Activated T-helper 2 cell treated with anti-CD3 and anti-CD28 coated beads, Interferon-gamma antibody, Interleukin-2, Interleukin-4, amounts not matched to agents 10 μg/mL and 5 μg/mL and 100 μg/mL, durations not matched to agents 14 hours and 24 hours and 36 hours (primary cell): ENCODE data around the gene SLN. TPM values are rescaled to one million over a fixed set of nuclear protein-coding genes. Genes with fewer than 3 reads are reported as not detected.
"Not testable (repeated sequence)": the region's sequence is repeated elsewhere in the genome, so short reads cannot be mapped to it uniquely, and the experiment has no call there.

Experiments used
- DNase-seq: peaks from one replicate; pipeline ENCODE4 v3.0.0; 2021; ENCODE audit warnings: low spot score
- H3K27ac Mint-ChIP-seq: one replicate; pipeline ENCODE4 v1.8.0; 2021; ENCODE audit warnings: mixed read lengths
- H3K27me3 Mint-ChIP-seq: one replicate; pipeline ENCODE4 v1.8.0; 2021; ENCODE audit warnings: low read depth, mixed read lengths
- H3K36me3 Mint-ChIP-seq: one replicate; pipeline ENCODE4 v1.8.0; 2021; ENCODE audit warnings: low read depth, mixed read lengths
- H3K4me1 Mint-ChIP-seq: one replicate; pipeline ENCODE4 v1.8.0; 2021; ENCODE audit warnings: low read depth, mixed read lengths
- H3K4me3 Mint-ChIP-seq: one replicate; pipeline ENCODE4 v1.8.0; 2021; ENCODE audit warnings: low read depth, mild to moderate bottlenecking, moderate library complexity, mixed read lengths
- H3K9me3 Mint-ChIP-seq: one replicate; pipeline ENCODE4 v1.8.0; 2021; ENCODE audit warnings: mixed read lengths
- intact Hi-C: fragments of 100-400 bp; cut with micrococcal nuclease; formaldehyde crosslinking; loops from one replicate; pipeline ENCODE4 v1.15.1; 2023
- total RNA-seq: library from RNA; stranded (reverse); gene quantifications from 2 replicates; pipeline ENCODE4 v1.2.3, GENCODE V29; 2022

Gene SLN
- total RNA-seq: not detected in 2 replicates

- H3K4me1 Mint-ChIP-seq: no peaks in the 10 kb centered on the region
- H3K9me3 Mint-ChIP-seq: no peaks in the 10 kb centered on the region
- no peak for DNase-seq
- intact Hi-C loops: no loop called here
- H3K4me3 Mint-ChIP-seq: no peak within 1 kb of the TSS
- peaks cover 13% of the 10 kb centered on the region for H3K27me3 Mint-ChIP-seq
- H3K36me3 Mint-ChIP-seq: no peaks in the 10 kb centered on the region
- H3K27ac Mint-ChIP-seq: no peak within 1 kb of the TSS
Observed at GRCh38 chr11:107711861-107712755, at the start of gene SLN. SLN (minus strand) TSS chr11:107712056.

GRCh38 chr11:107758719-107759355 lies 47.0 kb upstream of the SLN start:
- H3K4me1 Mint-ChIP-seq, H3K36me3 Mint-ChIP-seq, H3K9me3 Mint-ChIP-seq, DNase-seq, H3K27ac Mint-ChIP-seq, intact Hi-C loops, H3K4me3 Mint-ChIP-seq: not testable (repeated sequence)
- H3K27me3 Mint-ChIP-seq: peaks cover 11% of the 10 kb centered on the region

DNA sequence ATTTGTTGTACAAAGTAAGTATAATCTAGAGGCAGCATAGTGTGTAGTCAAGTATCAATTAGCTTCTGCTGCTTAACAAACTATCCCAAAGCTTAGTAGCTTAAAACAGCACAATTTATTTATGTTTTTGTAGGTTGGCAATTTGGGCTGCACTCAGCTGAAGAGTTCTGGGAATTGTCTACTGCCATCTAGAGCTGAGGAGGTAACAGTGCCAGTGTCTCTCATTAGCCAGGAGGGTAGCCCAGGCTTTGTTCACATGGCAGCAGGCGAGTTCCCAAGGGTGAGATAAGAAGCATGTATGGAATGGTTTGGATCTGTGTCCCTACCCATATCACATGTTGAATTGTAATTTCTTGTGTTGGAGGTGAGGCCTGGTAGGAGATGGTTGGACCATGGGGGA lies 45.8 kb upstream of the SLN start:
- H3K36me3 Mint-ChIP-seq: no peaks in the 10 kb centered on the region
- H3K4me3 Mint-ChIP-seq: no peak overlapping the region
- no peaks in the 10 kb centered on the region for H3K9me3 Mint-ChIP-seq
- no peaks in the 10 kb centered on the region for H3K4me1 Mint-ChIP-seq
- no peak for DNase-seq
- intact Hi-C loops: no loop called here
- H3K27me3 Mint-ChIP-seq: peaks cover 4% of the 10 kb centered on the region
- no peak overlapping the region for H3K27ac Mint-ChIP-seq

GRCh38 chr11:107756553-107756952 lies 44.7 kb upstream of the SLN start:
- no peak for DNase-seq
- intact Hi-C loops: no loop called here
- Mint-ChIP-seq H3K27ac (no peak overlapping the region), H3K36me3 (no peaks in the 10 kb centered on the region), H3K27me3 (peaks cover 4% of the 10 kb centered on the region), H3K4me1 (no peaks in the 10 kb centered on the region), H3K9me3 (no peaks in the 10 kb centered on the region), H3K4me3 (no peak overlapping the region)

- intact Hi-C loops: no loop called here
- Mint-ChIP-seq H3K9me3 (no peaks in the 10 kb centered on the region), H3K27me3 (peaks cover 10% of the 10 kb centered on the region), H3K4me1 (no peaks in the 10 kb centered on the region), H3K4me3 (no peak overlapping the region), H3K27ac (no peak overlapping the region), H3K36me3 (no peaks in the 10 kb centered on the region)
- DNase-seq: no peak
Observed at GRCh38 chr11:107752949-107753822, 41.3 kb upstream of the SLN start.

DNA sequence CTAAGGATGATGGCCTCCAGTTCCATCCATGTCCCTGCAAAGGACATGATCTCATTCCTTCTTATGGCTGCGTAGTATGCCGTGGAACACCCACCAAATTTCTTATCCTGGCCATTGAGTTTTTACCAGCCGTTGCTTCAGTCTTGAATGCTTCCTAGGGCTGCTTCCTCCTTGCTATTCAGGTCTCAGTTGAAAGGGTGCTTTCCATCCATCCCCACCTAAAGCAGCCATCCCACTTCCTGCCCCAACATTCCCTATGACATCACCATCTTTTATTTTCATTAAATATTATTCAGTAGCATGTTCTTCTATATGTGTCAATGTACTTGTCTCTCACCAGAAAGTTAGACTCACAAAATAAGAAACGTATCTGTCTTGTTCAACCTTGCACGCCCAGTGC lies 40.7 kb upstream of the SLN start:
- H3K27me3 Mint-ChIP-seq: peaks cover 11% of the 10 kb centered on the region
- no peaks in the 10 kb centered on the region for H3K36me3 Mint-ChIP-seq
- DNase-seq: no peak
- no peaks in the 10 kb centered on the region for H3K9me3 Mint-ChIP-seq
- no peak overlapping the region for H3K4me3 Mint-ChIP-seq
- no peak overlapping the region for H3K27ac Mint-ChIP-seq
- H3K4me1 Mint-ChIP-seq: no peaks in the 10 kb centered on the region
- intact Hi-C loops: no loop called here

GRCh38 chr11:107751082-107751481 lies 39.2 kb upstream of the SLN start:
- no peaks in the 10 kb centered on the region for H3K4me1 Mint-ChIP-seq
- H3K4me3 Mint-ChIP-seq: no peak overlapping the region
- no peak overlapping the region for H3K27ac Mint-ChIP-seq
- no peak for DNase-seq
- peaks cover 8% of the 10 kb centered on the region for H3K27me3 Mint-ChIP-seq
- intact Hi-C loops: no loop called here
- no peaks in the 10 kb centered on the region for H3K9me3 Mint-ChIP-seq
- H3K36me3 Mint-ChIP-seq: no peaks in the 10 kb centered on the region

DNA sequence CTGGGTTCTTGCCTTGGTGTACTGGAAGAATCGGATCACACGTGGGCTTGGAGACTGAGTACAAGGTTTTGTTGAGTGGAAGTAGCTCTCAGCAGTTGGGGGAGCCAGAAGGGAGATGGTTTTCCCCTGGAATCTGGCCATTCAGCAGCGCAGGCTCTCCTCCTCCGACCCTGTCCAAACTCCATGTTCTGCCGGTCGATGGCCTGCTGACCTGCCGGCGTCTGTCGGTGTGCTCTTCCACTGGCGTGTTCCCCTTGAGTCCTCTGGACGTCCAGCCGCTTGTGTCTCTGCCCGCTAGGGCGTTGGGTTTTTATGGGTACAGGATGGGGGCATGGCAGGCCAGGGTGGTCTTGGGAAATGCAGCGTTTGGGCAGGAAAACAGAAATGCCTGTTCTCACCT lies 38.5 kb upstream of the SLN start:
- H3K4me1 Mint-ChIP-seq: no peaks in the 10 kb centered on the region
- H3K36me3 Mint-ChIP-seq: no peaks in the 10 kb centered on the region
- H3K4me3 Mint-ChIP-seq: no peak overlapping the region
- H3K27me3 Mint-ChIP-seq: peaks cover 9% of the 10 kb centered on the region
- H3K27ac Mint-ChIP-seq: no peak overlapping the region
- intact Hi-C loops: no loop called here
- no peaks in the 10 kb centered on the region for H3K9me3 Mint-ChIP-seq
- DNase-seq: no peak

DNA sequence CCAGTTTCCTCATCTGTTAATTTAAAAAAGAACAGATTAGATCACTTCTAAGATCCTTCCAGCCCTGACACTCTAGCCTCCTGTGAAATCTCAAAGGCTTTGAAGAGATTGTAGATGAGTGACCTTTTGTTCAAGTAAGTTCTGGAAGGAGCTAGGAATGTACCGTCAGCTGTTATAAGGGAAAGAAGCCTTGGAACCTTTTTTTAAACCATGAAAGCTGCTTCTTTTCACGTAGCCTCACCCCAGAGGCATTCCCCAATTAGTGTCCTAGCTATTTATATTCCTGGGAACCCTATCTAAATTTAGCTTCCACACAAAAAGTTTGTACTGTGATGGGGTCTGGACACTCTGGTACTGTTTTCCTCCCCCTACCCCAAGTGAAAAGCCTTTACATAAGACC lies 35.8 kb upstream of the SLN start:
- Mint-ChIP-seq H3K9me3 (no peaks in the 10 kb centered on the region), H3K27me3 (peaks cover 16% of the 10 kb centered on the region), H3K4me3 (no peak overlapping the region), H3K27ac (no peak overlapping the region), H3K36me3 (no peaks in the 10 kb centered on the region), H3K4me1 (no peaks in the 10 kb centered on the region)
- DNase-seq: no peak
- intact Hi-C loops: no loop called here

DNA sequence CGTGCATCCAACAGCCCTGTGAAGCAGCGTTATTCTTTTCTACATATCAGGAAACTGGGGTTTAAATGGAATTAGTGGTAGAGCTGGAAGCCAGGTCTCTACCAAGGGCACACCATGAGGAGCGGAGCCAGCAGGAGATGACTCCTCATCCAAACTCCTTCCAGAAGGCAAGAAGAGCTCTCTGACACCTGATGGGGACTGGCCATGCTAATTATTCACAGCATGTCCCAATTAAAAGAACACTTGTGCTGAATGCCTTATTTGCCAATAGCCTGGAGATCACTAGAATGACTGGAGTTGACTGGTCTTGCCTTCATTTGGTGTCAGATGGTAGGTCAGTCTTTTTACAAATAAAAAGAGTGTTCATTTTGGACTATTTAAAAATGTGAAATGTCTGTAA lies 32.9 kb upstream of the SLN start:
- Mint-ChIP-seq H3K36me3 (no peaks in the 10 kb centered on the region), H3K27ac (no peak overlapping the region), H3K4me1 (peaks cover 1% of the 10 kb centered on the region), H3K9me3 (no peaks in the 10 kb centered on the region), H3K27me3 (peaks cover 14% of the 10 kb centered on the region), H3K4me3 (no peak overlapping the region)
- intact Hi-C loops: no loop called here
- no peak for DNase-seq

DNA sequence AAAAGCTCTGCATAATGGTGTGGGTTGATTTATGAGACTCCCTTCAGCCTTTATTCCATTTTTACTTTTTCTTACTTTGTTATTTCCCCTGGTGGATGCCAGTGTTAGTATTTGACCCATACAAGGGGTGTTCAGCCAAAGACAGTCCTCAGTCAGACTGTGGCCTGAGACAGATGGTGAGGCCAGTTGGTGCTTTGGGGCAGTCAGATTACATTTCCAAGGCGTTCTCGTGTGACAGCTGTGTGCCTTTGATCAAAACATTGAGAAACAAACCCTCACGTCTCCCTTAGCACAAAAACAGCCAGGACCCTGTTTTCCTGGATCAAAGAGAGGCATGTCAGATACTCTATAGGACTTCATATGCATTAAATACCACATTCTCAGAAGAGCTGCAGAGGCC lies 31.3 kb upstream of the SLN start:
- Mint-ChIP-seq H3K27me3 (peaks cover 15% of the 10 kb centered on the region), H3K9me3 (no peaks in the 10 kb centered on the region), H3K4me3 (no peak overlapping the region), H3K4me1 (peaks cover 1% of the 10 kb centered on the region), H3K27ac (no peak overlapping the region), H3K36me3 (no peaks in the 10 kb centered on the region)
- intact Hi-C loops: no loop called here
- DNase-seq: no peak

GRCh38 chr11:107741044-107741823 lies 29.4 kb upstream of the SLN start:
- no peak overlapping the region for H3K27ac Mint-ChIP-seq
- peaks cover 16% of the 10 kb centered on the region for H3K27me3 Mint-ChIP-seq
- no peak overlapping the region for H3K4me3 Mint-ChIP-seq
- DNase-seq: no peak
- no peaks in the 10 kb centered on the region for H3K36me3 Mint-ChIP-seq
- H3K9me3 Mint-ChIP-seq: no peaks in the 10 kb centered on the region
- intact Hi-C loops: loop anchor here (2.0 kb wide), 1 partner anchor 158 kb away; no protein-coding TSS in a partner anchor
- H3K4me1 Mint-ChIP-seq: peaks cover 1% of the 10 kb centered on the region
